Occipital lobe (tissue), 2 donors: ENCODE measurements around the gene WNT11. TPM values are rescaled to one million over a fixed set of nuclear protein-coding genes. Genes with fewer than 3 reads are reported as not detected.

Experiments used
- DNase-seq: peaks from one replicate; lab custom pipeline; 2025; lab: John Stamatoyannopoulos, UW
- total RNA-seq: library from RNA; depleted of rRNA; stranded (reverse); fragments of >200 nt; gene quantifications from one replicate; pipeline ENCODE4 v1.2.3, GENCODE V29; 2014

Gene WNT11
- 4.4 TPM for total RNA-seq

GRCh38 chr11:76206327-76207081, at the start of gene WNT11:
WNT11 (minus strand) TSS chr11:76206502; CDS start chr11:76206407, 95 bp downstream.
- no peak for DNase-seq

- no peak for DNase-seq
Observed at GRCh38 chr11:76253416-76253815, 47.1 kb upstream of the WNT11 start.

- no peak for DNase-seq
Observed at GRCh38 chr11:76252631-76253070, 46.3 kb upstream of the WNT11 start.

GRCh38 chr11:76251576-76251975, 45.3 kb upstream of the WNT11 start:
- DNase-seq = no peak

GRCh38 chr11:76251226-76251575, 44.9 kb upstream of the WNT11 start:
- DNase-seq = no peak

- DNase-seq = no peak
Observed at GRCh38 chr11:76250520-76251225, 44.4 kb upstream of the WNT11 start.

- no peak for DNase-seq
Observed at GRCh38 chr11:76249195-76249741, 43.0 kb upstream of the WNT11 start.

GRCh38 chr11:76248210-76248609, 41.9 kb upstream of the WNT11 start:
- no peak for DNase-seq

- no peak for DNase-seq
Observed at GRCh38 chr11:76247091-76247490, 40.8 kb upstream of the WNT11 start.

GRCh38 chr11:76246271-76246933, 40.1 kb upstream of the WNT11 start:
- DNase-seq = no peak

GRCh38 chr11:76245720-76246119, 39.4 kb upstream of the WNT11 start:
- no peak for DNase-seq

GRCh38 chr11:76244316-76244851, 38.1 kb upstream of the WNT11 start:
- DNase-seq = no peak

- no peak for DNase-seq
Observed at GRCh38 chr11:76243957-76244285, 37.6 kb upstream of the WNT11 start.

- DNase-seq = no peak
Observed at GRCh38 chr11:76243193-76243956, 37.1 kb upstream of the WNT11 start.

- no peak for DNase-seq
Observed at GRCh38 chr11:76242004-76242779, 35.9 kb upstream of the WNT11 start.

- no peak for DNase-seq
Observed at GRCh38 chr11:76241243-76242000, 35.1 kb upstream of the WNT11 start.

- no peak for DNase-seq
Observed at GRCh38 chr11:76240666-76241065, 34.4 kb upstream of the WNT11 start.

GRCh38 chr11:76240161-76240540, 33.8 kb upstream of the WNT11 start:
- DNase-seq = no peak

GRCh38 chr11:76239483-76240160, 33.3 kb upstream of the WNT11 start:
- DNase-seq = no peak
